Uterus (tissue), 2 donors: ENCODE results near the gene ISCU.

Source experiments
- POLR2A ChIP-seq, 2 donors: fragments of 450-650 bp; IDR thresholded peaks; one replicate each; pipeline ENCODE4 v1.6.1; 2016; ENCODE audit warnings: antibody characterized with exemption in 2 of 2, mild to moderate bottlenecking in 1 of 2, moderate library complexity in 1 of 2
- TF ChIP-seq, protein P1 (sequence below), 4 experiments: fragments of 200-600 bp in 2 of 4; fragments of 450-650 bp in 2 of 4; sonication (generic) in 2 of 4; IDR thresholded peaks; one replicate each; pipeline ENCODE4 v1.5.1; 2016 to 2019; ENCODE audit warnings: antibody characterized with exemption in 4 of 4, mild to moderate bottlenecking in 2 of 4, moderate library complexity in 1 of 4

DNA sequence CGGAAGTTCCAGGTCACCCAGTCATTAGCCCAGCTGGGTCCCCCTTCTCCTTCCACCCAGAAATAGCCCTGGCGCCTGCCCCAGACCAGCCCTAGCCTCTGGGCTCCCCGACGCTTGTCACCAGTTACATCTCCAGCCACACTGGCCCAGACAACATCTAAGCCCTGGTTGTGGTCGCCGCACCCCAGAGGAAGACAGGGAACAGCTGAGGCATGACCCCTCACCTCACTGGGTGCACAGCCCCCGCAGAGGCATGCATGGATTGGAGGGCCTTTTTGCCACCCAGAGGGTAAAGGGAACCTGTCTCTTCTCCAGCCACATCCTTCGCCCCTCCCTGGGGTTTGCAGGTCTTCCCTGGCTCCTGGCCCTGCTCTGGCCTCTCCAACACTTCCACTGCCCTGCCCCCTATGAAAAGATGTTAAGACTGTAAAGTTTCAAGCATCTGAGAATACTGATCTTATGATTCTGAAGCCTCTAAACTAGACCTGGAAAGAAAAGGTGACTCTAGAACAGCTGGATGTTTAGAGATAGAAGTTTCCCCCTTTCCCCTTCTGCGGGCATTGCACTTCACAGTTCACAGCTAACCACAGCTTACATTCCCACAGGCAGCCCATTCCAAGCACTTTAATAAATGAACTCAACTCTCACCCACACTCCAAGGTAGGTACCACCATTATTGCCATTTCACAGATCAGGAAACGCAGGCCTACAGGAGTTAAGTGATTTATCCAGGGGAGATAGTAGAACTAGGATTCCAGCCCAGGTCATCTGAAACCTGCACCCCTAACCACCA, 20.8 kb downstream of the ISCU start:
- no peak for TF ChIP-seq POLR2A (IDR thresholded peaks at IDR 0.05)
- TF ChIP-seq, protein P1, sequence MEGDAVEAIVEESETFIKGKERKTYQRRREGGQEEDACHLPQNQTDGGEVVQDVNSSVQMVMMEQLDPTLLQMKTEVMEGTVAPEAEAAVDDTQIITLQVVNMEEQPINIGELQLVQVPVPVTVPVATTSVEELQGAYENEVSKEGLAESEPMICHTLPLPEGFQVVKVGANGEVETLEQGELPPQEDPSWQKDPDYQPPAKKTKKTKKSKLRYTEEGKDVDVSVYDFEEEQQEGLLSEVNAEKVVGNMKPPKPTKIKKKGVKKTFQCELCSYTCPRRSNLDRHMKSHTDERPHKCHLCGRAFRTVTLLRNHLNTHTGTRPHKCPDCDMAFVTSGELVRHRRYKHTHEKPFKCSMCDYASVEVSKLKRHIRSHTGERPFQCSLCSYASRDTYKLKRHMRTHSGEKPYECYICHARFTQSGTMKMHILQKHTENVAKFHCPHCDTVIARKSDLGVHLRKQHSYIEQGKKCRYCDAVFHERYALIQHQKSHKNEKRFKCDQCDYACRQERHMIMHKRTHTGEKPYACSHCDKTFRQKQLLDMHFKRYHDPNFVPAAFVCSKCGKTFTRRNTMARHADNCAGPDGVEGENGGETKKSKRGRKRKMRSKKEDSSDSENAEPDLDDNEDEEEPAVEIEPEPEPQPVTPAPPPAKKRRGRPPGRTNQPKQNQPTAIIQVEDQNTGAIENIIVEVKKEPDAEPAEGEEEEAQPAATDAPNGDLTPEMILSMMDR (IDR thresholded peaks at IDR 0.05), result no peak
